IMR-90 (cell line): ENCODE measurements around the gene TIPARP. TPM values are rescaled to one million over a fixed set of nuclear protein-coding genes. Genes with fewer than 3 reads are reported as not detected.

Source experiments
- ATAC-seq: fragments of 200-7000 bp; cut with Tn5 transposase; 2 replicates; pipeline ENCODE4 v1.9.1; 2020; ENCODE audit warnings: low read depth, mild to moderate bottlenecking, moderate library complexity
- BruUV-seq: library from RNA; stranded (reverse); fragments of 400-500 nt; replicated peaks from 2 replicates; lab custom pipeline; 2021; lab: Mats Ljungman, UMichigan
- CTCF ChIA-PET: fragments of 300-600 bp; formaldehyde crosslinking; extraction: SDS; loops from one replicate; lab custom pipeline; 2021; ENCODE audit warnings: antibody characterized with exemption; lab: Yijun Ruan, JAX
- POLR2A ChIA-PET: fragments of 300-600 bp; sonication (Branson Sonifier 250); formaldehyde crosslinking; loops from one replicate; lab custom pipeline; 2022; ENCODE audit warnings: antibody characterized with exemption; ENCODE audit not compliant: unreplicated experiment; lab: Charles Lee
- DNase-seq: peaks from one replicate; pipeline ENCODE4 v3.0.0; 2013
- H2AFZ ChIP-seq: replicated peaks from 2 replicates; pipeline ENCODE3; 2013; ENCODE audit warnings: low read length, mild to moderate bottlenecking; ENCODE audit not compliant: poor library complexity
- H2AK5ac ChIP-seq: 2 replicates; pipeline ENCODE4 v1.6.1; 2013; ENCODE audit warnings: low read depth, low read length, inconsistent platforms
- H2AK9ac ChIP-seq: replicated peaks from 2 replicates; pipeline ENCODE3; 2013; ENCODE audit warnings: mild to moderate bottlenecking, low read depth, low read length, moderate library complexity; ENCODE audit not compliant: poor library complexity
- H2BK120ac ChIP-seq: 2 replicates; pipeline ENCODE4 v1.6.1; 2013; ENCODE audit warnings: low read depth, low read length, inconsistent platforms
- H2BK15ac ChIP-seq: 3 replicates; pipeline ENCODE4 v1.6.1; 2013; ENCODE audit warnings: low read depth, low read length, inconsistent platforms
- H2BK20ac ChIP-seq: 2 replicates; pipeline ENCODE4 v1.6.1; 2013; ENCODE audit warnings: low read depth, mild to moderate bottlenecking, inconsistent platforms, low read length, moderate library complexity
- H2BK5ac ChIP-seq: 2 replicates; pipeline ENCODE4 v1.6.1; 2013; ENCODE audit warnings: mild to moderate bottlenecking, low read depth, low read length, inconsistent platforms; ENCODE audit not compliant: poor library complexity, severe bottlenecking
- H3K14ac ChIP-seq: replicated peaks from 2 replicates; pipeline ENCODE4 v1.6.1; 2013; ENCODE audit warnings: low read depth, low read length, inconsistent platforms
- H3K18ac ChIP-seq: 2 replicates; pipeline ENCODE4 v1.6.1; 2013; ENCODE audit warnings: low read depth, low read length, control low read depth
- H3K23ac ChIP-seq: 2 replicates; pipeline ENCODE4 v1.6.1; 2013; ENCODE audit warnings: low read depth, low read length, inconsistent platforms
- H3K27ac ChIP-seq: 2 replicates; pipeline ENCODE4 v1.5.1; 2013; ENCODE audit warnings: mild to moderate bottlenecking, control low read depth, low read length; ENCODE audit not compliant: insufficient read depth
- H3K27me3 ChIP-seq: 2 replicates; pipeline ENCODE4 v1.6.1; 2013; ENCODE audit warnings: low read length; ENCODE audit not compliant: control insufficient read depth, insufficient read depth
- H3K36me3 ChIP-seq: 2 replicates; pipeline ENCODE4 v1.6.1; 2013; ENCODE audit warnings: low read length, mixed read lengths; ENCODE audit not compliant: control insufficient read depth, insufficient read depth
- H3K4ac ChIP-seq: 2 replicates; pipeline ENCODE4 v1.6.1; 2013; ENCODE audit warnings: low read depth, low read length, inconsistent platforms
- H3K4me1 ChIP-seq: 2 replicates; pipeline ENCODE4 v1.6.1; 2013; ENCODE audit warnings: low read length, mixed read lengths; ENCODE audit not compliant: control insufficient read depth, insufficient read depth
- H3K4me2 ChIP-seq: 2 replicates; pipeline ENCODE4 v1.6.1; 2013; ENCODE audit warnings: low read depth, mild to moderate bottlenecking, control low read depth, low read length, moderate library complexity
- H3K4me3 ChIP-seq: 2 replicates; pipeline ENCODE4 v1.5.1; 2013; ENCODE audit warnings: low read depth, mild to moderate bottlenecking, control low read depth, low read length, moderate library complexity; ENCODE audit not compliant: insufficient read depth
- H3K56ac ChIP-seq: 2 replicates; pipeline ENCODE4 v1.6.1; 2013; ENCODE audit warnings: low read length, inconsistent platforms; ENCODE audit not compliant: insufficient read depth; ENCODE audit errors: extremely low read depth
- H3K79me1 ChIP-seq, 2 experiments: 2 replicates each; pipeline ENCODE4 v1.6.1; 2013; ENCODE audit warnings: low read length in 2 of 2, inconsistent platforms in 1 of 2, low read depth in 1 of 2
- H3K9ac ChIP-seq: 2 replicates; pipeline ENCODE4 v1.6.1; 2013; ENCODE audit warnings: low read depth, low read length, control low read depth
- H3K9me1 ChIP-seq: 2 replicates; pipeline ENCODE4 v1.6.1; 2013; ENCODE audit warnings: low read length, inconsistent platforms; ENCODE audit not compliant: insufficient read depth
- H3K9me3 ChIP-seq: 2 replicates; pipeline ENCODE4 v1.6.1; 2013; ENCODE audit warnings: low read length; ENCODE audit not compliant: control insufficient read depth, insufficient read depth
- H4K20me1 ChIP-seq: 2 replicates; pipeline ENCODE4 v1.6.1; 2013; ENCODE audit warnings: low read length, inconsistent platforms; ENCODE audit not compliant: insufficient read depth
- H4K5ac ChIP-seq: 2 replicates; pipeline ENCODE4 v1.6.1; 2013; ENCODE audit warnings: mild to moderate bottlenecking, low read depth, low read length, control low read depth
- H4K8ac ChIP-seq, 2 experiments: 2 replicates each; pipeline ENCODE4 v1.6.1; 2013; ENCODE audit warnings: low read depth in 2 of 2, low read length in 2 of 2, control low read depth in 1 of 2, inconsistent platforms in 1 of 2
- H4K91ac ChIP-seq: 2 replicates; pipeline ENCODE4 v1.6.1; 2013; ENCODE audit warnings: low read depth, low read length, inconsistent platforms; ENCODE audit not compliant: insufficient read depth
- CEBPB ChIP-seq: IDR thresholded peaks from 2 replicates; pipeline ENCODE4 v1.6.1; 2012; ENCODE audit warnings: low read depth, low read length, improper control_type of control experiment
- MAZ ChIP-seq: IDR thresholded peaks from 2 replicates; pipeline ENCODE4 v1.6.1; 2012; ENCODE audit warnings: low read depth, mild to moderate bottlenecking, low read length, improper control_type of control experiment, moderate library complexity, borderline replicate concordance
- WGBS, 2 experiments: methylation state at CpG; one replicate each; pipeline versions ENCODE4 v1.1.5 to v1.1.7; 2013; ENCODE audit warnings: missing lambda C conversion rate in 2 of 2; ENCODE audit not compliant: insufficient read length in 1 of 2; ENCODE audit errors: extremely low coverage in 2 of 2; 5-methylcytosine and 5-hydroxymethylcytosine counted together
- dilution Hi-C: fragments of 300-500 bp; cut with HindIII; formaldehyde crosslinking; loops from one replicate; pipeline ENCODE4 v1.14.3; 2018; ENCODE audit warnings: low sequenced_read_pairs; ENCODE audit not compliant: unreplicated experiment
- in situ Hi-C: fragments of 300-500 bp; cut with MboI; formaldehyde crosslinking; loops from 3 replicates; pipeline ENCODE4 v1.14.3; 2019; ENCODE audit warnings: low sequenced_read_pairs, inconsistent platforms, mixed read lengths
- intact Hi-C: fragments of 100-400 bp; cut with micrococcal nuclease; formaldehyde crosslinking; loops from 2 replicates; pipeline ENCODE4 v1.10.0; 2022
- polyA plus RNA-seq, 3 experiments: library from polyadenylated mRNA; depleted of rRNA; stranded (reverse); fragments of >200 nt; gene quantifications; 2 replicates each; pipeline ENCODE4 v1.2.3, GENCODE V29; 2012; ENCODE audit warnings: low replicate concordance in 1 of 3
- total RNA-seq: library from RNA; depleted of rRNA; stranded (reverse); fragments of >200 nt; gene quantifications from 2 replicates; pipeline ENCODE4 v1.2.3, GENCODE V29; 2012

Gene TIPARP
- total and polyA plus RNA-seq, 2 of the 4 experiments (the other 2 are of a cell fraction) = 12.6 to 70.8 TPM

DNA sequence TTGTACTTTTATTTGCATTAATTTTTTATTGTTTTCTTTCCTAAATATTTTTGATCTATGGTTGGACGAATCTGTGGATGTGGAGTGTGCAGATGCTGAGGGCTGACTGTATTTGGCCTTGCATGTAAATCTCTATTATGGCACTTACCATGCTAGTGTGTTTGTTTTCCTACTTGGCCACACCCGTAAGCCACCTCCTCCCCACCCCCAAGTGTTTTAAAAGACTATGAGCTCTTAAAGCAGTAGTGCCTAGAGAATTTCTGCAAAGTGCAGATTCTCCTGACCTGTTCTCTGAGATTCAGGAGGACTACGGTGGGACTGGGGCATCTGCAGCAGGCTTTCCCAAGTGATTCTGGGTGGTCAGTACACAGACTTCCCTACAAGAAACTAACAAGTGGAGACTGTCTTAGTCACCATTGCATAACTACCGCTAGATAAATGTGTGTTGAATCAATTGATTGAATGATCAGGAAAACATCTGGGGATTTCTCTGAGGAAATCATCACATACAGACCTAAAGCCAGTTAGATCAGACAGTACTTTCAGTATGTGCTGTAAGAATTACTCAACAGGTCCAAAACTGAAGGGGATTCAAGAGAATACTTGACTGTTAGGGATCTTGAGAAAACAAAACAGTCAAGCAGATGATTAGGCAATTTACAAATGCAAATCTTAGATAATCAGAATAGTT is 6.2 kb upstream of the TIPARP start:
- Histone ChIP-seq H3K9me1 (peaks cover 9% of the 10 kb centered on the region; the same call in 1 of the 2 replicates), H4K5ac (no peak overlapping the region), H3K23ac (no peak overlapping the region), H3K9ac (no peak overlapping the region), H3K18ac (no peak overlapping the region), H3K36me3 (no peaks in the 10 kb centered on the region), H3K4ac (no peak overlapping the region), H3K56ac (no peak overlapping the region), H3K4me2 (no peak overlapping the region), H3K14ac (no peak overlapping the region), H4K8ac (no peak overlapping the region), H4K20me1 (no peaks in the 10 kb centered on the region), H3K9me3 (no peaks in the 10 kb centered on the region), H2BK120ac (no peak overlapping the region), H3K4me1 (peaks cover 6% of the 10 kb centered on the region), H2BK20ac (no peak overlapping the region), H4K91ac (no peak overlapping the region), H3K4me3 (no peak overlapping the region), H2AFZ (no peak overlapping the region), H2AK9ac (no peak overlapping the region), H2BK5ac (no peak overlapping the region), H2BK15ac (no peak overlapping the region), H2AK5ac (no peak overlapping the region), H3K27ac (no peak overlapping the region), H3K27me3 (no peaks in the 10 kb centered on the region), H3K79me1 (no peaks in the 10 kb centered on the region)
- intact Hi-C loops (no loop called here), dilution Hi-C loops (no loop called here), in situ Hi-C loops (loop anchor here (10.0 to 25.0 kb wide), 2 partner anchors 103 to 506 kb away; no protein-coding TSS in a partner anchor)
- ChIA-PET POLR2A (no interaction called here), CTCF (no interaction called here)
- DNase-seq = peak; percentile 60
- no CpG with 5 or more reads among the region's 4 CpGs for WGBS, 2 experiments
- TF ChIP-seq CEBPB = peak; percentile 21; the same call in 1 of the 2 replicates
- TF ChIP-seq MAZ = no peak
- BruUV-seq = no TSS peak
- no peak for ATAC-seq
